Neural progenitor cell (in vitro differentiated cells): ENCODE measurements around the gene ARAP2.

ENCODE experiments used
- EZH2phosphoT487 ChIP-seq: fragments of 200-600 bp; sonication (generic); IDR thresholded peaks from 2 replicates; pipeline ENCODE4 v1.6.1; 2017; ENCODE audit warnings: antibody characterized with exemption
- TF ChIP-seq, protein P1 (sequence below): fragments of 200-600 bp; sonication (generic); IDR thresholded peaks from 2 replicates; pipeline ENCODE4 v1.5.1; 2017; ENCODE audit warnings: antibody characterized with exemption, mild to moderate bottlenecking

DNA sequence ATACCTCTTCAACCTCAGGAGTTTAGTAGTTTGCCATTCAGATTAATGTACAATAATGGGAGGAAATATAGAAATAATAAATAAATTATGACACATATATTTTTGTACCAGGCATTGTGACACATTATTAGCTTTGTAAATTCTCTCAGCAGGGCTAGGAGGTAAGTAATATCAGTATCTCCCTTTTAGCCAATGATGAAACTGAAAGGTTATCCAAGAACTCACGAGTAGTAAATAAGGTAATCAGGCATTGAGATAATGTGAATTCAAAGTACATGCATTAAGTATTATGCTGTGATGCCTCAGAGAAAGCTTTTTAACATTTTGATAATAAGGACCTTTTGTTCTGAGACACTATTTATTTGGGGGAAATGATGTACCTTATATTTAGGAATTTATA, 5.3 kb upstream of the ARAP2 start:
- TF ChIP-seq, protein P1, sequence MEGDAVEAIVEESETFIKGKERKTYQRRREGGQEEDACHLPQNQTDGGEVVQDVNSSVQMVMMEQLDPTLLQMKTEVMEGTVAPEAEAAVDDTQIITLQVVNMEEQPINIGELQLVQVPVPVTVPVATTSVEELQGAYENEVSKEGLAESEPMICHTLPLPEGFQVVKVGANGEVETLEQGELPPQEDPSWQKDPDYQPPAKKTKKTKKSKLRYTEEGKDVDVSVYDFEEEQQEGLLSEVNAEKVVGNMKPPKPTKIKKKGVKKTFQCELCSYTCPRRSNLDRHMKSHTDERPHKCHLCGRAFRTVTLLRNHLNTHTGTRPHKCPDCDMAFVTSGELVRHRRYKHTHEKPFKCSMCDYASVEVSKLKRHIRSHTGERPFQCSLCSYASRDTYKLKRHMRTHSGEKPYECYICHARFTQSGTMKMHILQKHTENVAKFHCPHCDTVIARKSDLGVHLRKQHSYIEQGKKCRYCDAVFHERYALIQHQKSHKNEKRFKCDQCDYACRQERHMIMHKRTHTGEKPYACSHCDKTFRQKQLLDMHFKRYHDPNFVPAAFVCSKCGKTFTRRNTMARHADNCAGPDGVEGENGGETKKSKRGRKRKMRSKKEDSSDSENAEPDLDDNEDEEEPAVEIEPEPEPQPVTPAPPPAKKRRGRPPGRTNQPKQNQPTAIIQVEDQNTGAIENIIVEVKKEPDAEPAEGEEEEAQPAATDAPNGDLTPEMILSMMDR: no peak
- TF ChIP-seq EZH2phosphoT487: no peak
